H1 (cell line): ENCODE data around the gene DNAAF8. TPM values are rescaled to one million over a fixed set of nuclear protein-coding genes. Genes with fewer than 3 reads are reported as not detected.

Source experiments
- EZH2 ChIP-seq: fragments of 200-600 bp; sonication (generic); IDR thresholded peaks from 2 replicates; pipeline ENCODE4 v1.7.1; 2012; ENCODE audit warnings: low read depth, mild to moderate bottlenecking, moderate library complexity, low read length, inconsistent platforms; ENCODE audit not compliant: severe bottlenecking
- FOSL1 ChIP-seq: IDR thresholded peaks from 2 replicates; pipeline ENCODE4 v1.6.1; 2011; ENCODE audit warnings: mild to moderate bottlenecking, low read depth, low read length, moderate library complexity; ENCODE audit not compliant: insufficient read depth
- POU5F1 ChIP-seq: IDR thresholded peaks from 2 replicates; pipeline ENCODE4 v1.6.1; 2011; ENCODE audit warnings: low read depth, mild to moderate bottlenecking, low read length, moderate library complexity
- RNF2 ChIP-seq: fragments of 200-900, 300-1000 bp; sonication (generic); IDR thresholded peaks from 2 replicates; pipeline ENCODE4 v1.7.1; 2016; ENCODE audit warnings: borderline replicate concordance, low read depth, mild to moderate bottlenecking, antibody characterized with exemption, low read length; ENCODE audit not compliant: poor library complexity, severe bottlenecking; ENCODE audit errors: missing control alignments
- SIRT6 ChIP-seq: IDR thresholded peaks from one replicate; pipeline ENCODE4 v1.7.1; 2012; ENCODE audit warnings: low read length, inconsistent platforms
- SP1 ChIP-seq: IDR thresholded peaks from 2 replicates; pipeline ENCODE4 v1.6.1; 2011; ENCODE audit warnings: low read depth, low read length
- SUZ12 ChIP-seq: fragments of 200-600 bp; sonication (generic); IDR thresholded peaks from 2 replicates; pipeline ENCODE4 v1.6.1; 2012; ENCODE audit warnings: mild to moderate bottlenecking, inconsistent platforms, low read length, moderate library complexity, mixed read lengths
- TCF12 ChIP-seq: IDR thresholded peaks from 2 replicates; pipeline ENCODE4 v1.6.1; 2011; ENCODE audit warnings: low read depth, mild to moderate bottlenecking, low read length
- polyA plus RNA-seq, 7 experiments: library from polyadenylated mRNA; depleted of rRNA in 3 of 7; stranded (reverse) in 5 of 7; unstranded in 2 of 7; fragments of >200 nt in 5 of 7; fragments of 200-250 nt in 2 of 7; gene quantifications; 1 replicate in 5 of 7; 2 replicates in 1 of 7; 4 replicates in 1 of 7; pipeline versions ENCODE4 v1.2.1 to v1.2.3, GENCODE V29; 2011 to 2013; ENCODE audit warnings: missing spikeins in 2 of 7, mixed read lengths in 2 of 7
- total RNA-seq: library from RNA; stranded (reverse); fragmentation: NEBNext Ultra II Directional; extraction: Animal tissue kit (Norgen Biotek cat#: 25700); gene quantifications from 2 replicates; pipeline ENCODE4 v1.2.1, GENCODE V29; 2021

DNAAF8 gene
- total and polyA plus RNA-seq, 2 of the 8 experiments (the other 6 are each of a cell fraction or from before 2014, with no cell fraction given) = 0.39 TPM; not detected in 1

GRCh38 chr16:4733747-4734062 lies 632 bp upstream of the DNAAF8 start (continued):
- no peak for TF ChIP-seq SUZ12
- no peak for TF ChIP-seq FOSL1
- no peak for TF ChIP-seq TCF12
- no peak for TF ChIP-seq SP1
- no peak for TF ChIP-seq RNF2
- TF ChIP-seq SIRT6 = no peak
- no peak for TF ChIP-seq POU5F1
- no peak for TF ChIP-seq EZH2
